Articular chondrocyte of knee joint (primary cell): Measurements from ENCODE around the gene HSPH1. TPM values are rescaled to one million over a fixed set of nuclear protein-coding genes. Genes with fewer than 3 reads are reported as not detected.

Experiments used
- total RNA-seq: library from RNA; depleted of rRNA; stranded (reverse); fragments of >200 nt; gene quantifications from 2 replicates; pipeline ENCODE4 v1.2.3, GENCODE V29; 2012

Gene HSPH1
- 42.1 and 46.3 TPM in 2 replicates for total RNA-seq

GRCh38 chr13:31161557-31162150 is at the start of gene HSPH1:
HSPH1 (minus strand) TSS chr13:31161904; CDS start chr13:31161582, 322 bp downstream.

DNA sequence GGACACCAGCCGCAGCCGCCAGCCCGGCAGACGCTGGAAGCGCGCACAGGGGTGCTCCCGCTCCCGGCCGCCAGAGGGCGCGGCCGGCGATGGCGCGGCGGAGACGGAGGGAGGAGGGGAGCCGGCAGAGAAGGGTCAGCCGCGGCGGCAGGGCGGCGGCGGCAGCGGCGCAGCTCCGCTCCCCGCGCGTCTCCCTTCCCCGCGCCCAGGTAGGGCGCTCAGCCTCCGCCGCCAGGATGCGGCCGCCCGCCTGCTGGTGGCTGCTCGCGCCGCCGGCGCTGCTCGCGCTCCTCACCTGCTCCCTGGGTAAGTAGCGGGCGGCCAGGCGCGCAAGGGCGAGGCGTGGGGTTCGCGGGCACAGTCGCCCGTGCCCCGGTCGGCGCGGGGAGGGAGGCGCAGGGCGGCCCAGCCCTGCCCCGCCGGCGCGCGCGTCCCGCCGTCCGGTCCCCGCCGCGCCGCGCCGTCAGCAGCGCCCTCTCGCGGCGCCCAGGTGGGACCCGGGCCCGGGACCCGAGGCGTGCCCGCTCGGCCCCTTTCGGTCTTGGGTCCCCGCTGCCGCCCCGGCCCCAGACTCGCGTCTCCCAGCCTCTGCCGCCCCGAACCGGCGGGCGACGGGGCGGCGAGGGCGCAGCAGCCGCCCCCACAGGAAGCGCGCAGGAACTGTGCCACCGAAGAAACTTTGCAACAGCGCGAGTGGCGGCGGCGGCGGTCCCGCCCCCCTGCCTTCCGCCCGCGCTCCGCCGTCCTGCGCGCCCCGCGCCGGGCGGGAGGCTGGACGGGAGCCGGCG is 38.3 kb upstream of the HSPH1 start, which contains the start of gene B3GLCT:
Gene B3GLCT (plus strand): TSS at position 127 of the 788 bp plus-strand sequence. CDS start 110 bp downstream, at position 237.

Other genes starting within 250 kb of the HSPH1 start
- gene TEX26, start 229.2 kb downstream of the HSPH1 start, total RNA-seq, result 0.11 and 0.26 TPM in 2 replicates
- gene B3GLCT, start 38.1 kb upstream of the HSPH1 start, total RNA-seq, result 18.7 and 23.7 TPM in 2 replicates